SK-N-SH (cell line): ENCODE data around the gene CCND1. TPM values are rescaled to one million over a fixed set of nuclear protein-coding genes. Genes with fewer than 3 reads are reported as not detected.

ENCODE experiments used
- CTCF ChIA-PET: fragments of 300-600, 350-600 bp; formaldehyde crosslinking; extraction: SDS; loops from one replicate; lab custom pipeline; 2021; lab: Yijun Ruan, JAX
- POLR2A ChIA-PET: fragments of 350-600 bp; sonication (Branson Sonifier 250); formaldehyde crosslinking; extraction: SDS; loops from one replicate; lab custom pipeline; 2020; ENCODE audit warnings: antibody characterized with exemption, inconsistent platforms; lab: Yijun Ruan, JAX
- DNase-seq: peaks from one replicate; pipeline ENCODE4 v3.0.0; 2012
- H2AFZ ChIP-seq: fragments of 200-600 bp; sonication (generic); 2 replicates; pipeline ENCODE4 v1.8.1; 2016; ENCODE audit warnings: antibody characterized with exemption, mild to moderate bottlenecking, low read depth
- H3F3A ChIP-seq: fragments of 200-600 bp; sonication (generic); replicated peaks from 2 replicates; pipeline ENCODE3; 2016; ENCODE audit warnings: antibody characterized with exemption, mild to moderate bottlenecking; ENCODE audit not compliant: insufficient read depth
- H3K27ac ChIP-seq, 2 experiments: fragments of 200-500 bp in 1 of 2; fragments of 200-600 bp in 1 of 2; sonication (Bioruptor generic) in 1 of 2; sonication (generic), shearing (Covaris generic) in 1 of 2; 2 replicates each; pipeline versions ENCODE4 v1.5.1 to v1.6.1; 2014 to 2016; ENCODE audit warnings: low read depth in 2 of 2, inconsistent platforms in 1 of 2, low read length in 1 of 2, mild to moderate bottlenecking in 1 of 2, mixed read lengths in 1 of 2
- H3K27me3 ChIP-seq: fragments of 200-600 bp; sonication (generic), shearing (Covaris generic); 2 replicates; pipeline ENCODE4 v1.6.1; 2016; ENCODE audit warnings: mixed run types; ENCODE audit not compliant: insufficient read depth
- H3K36me3 ChIP-seq, 2 experiments: fragments of 200-500 bp in 1 of 2; fragments of 200-600 bp in 1 of 2; sonication (Bioruptor generic) in 1 of 2; sonication (generic) in 1 of 2; replicated peaks in 1 of 2; 2 replicates each; pipeline versions ENCODE3 to v1.5.1; 2014 to 2016; ENCODE audit warnings: low read length in 1 of 2, mild to moderate bottlenecking in 1 of 2; ENCODE audit not compliant: insufficient read depth in 2 of 2, control insufficient read depth in 1 of 2
- H3K4me1 ChIP-seq, 2 experiments: fragments of 200-500 bp in 1 of 2; fragments of 200-600 bp in 1 of 2; sonication (Bioruptor generic) in 1 of 2; sonication (generic), shearing (Covaris generic) in 1 of 2; 2 replicates each; pipeline versions ENCODE4 v1.5.1 to v1.6.1; 2014 to 2016; ENCODE audit warnings: low read depth in 1 of 2, low read length in 1 of 2, mixed run types in 1 of 2; ENCODE audit not compliant: insufficient read depth in 2 of 2, control insufficient read depth in 1 of 2
- H3K4me2 ChIP-seq: fragments of 200-600 bp; sonication (generic), shearing (Covaris generic); 2 replicates; pipeline ENCODE4 v1.6.1; 2017; ENCODE audit warnings: mixed run types
- H3K4me3 ChIP-seq, 2 experiments: fragments of 200-500 bp in 1 of 2; fragments of 200-600 bp in 1 of 2; sonication (Bioruptor generic) in 1 of 2; sonication (generic), shearing (Covaris generic) in 1 of 2; 2 replicates each; pipeline versions ENCODE4 v1.5.1 to v1.8.1; 2014 to 2016; ENCODE audit warnings: low read depth in 2 of 2, inconsistent platforms in 1 of 2, low read length in 1 of 2, mild to moderate bottlenecking in 1 of 2, mixed read lengths in 1 of 2, moderate library complexity in 1 of 2
- H3K79me2 ChIP-seq: fragments of 200-600 bp; sonication (generic); 2 replicates; pipeline ENCODE4 v1.8.1; 2017; ENCODE audit warnings: mild to moderate bottlenecking; ENCODE audit not compliant: insufficient read depth
- H3K9ac ChIP-seq: fragments of 200-600 bp; sonication (generic); 2 replicates; pipeline ENCODE4 v1.6.1; 2017; ENCODE audit warnings: mixed run types
- H3K9me2 ChIP-seq: fragments of 200-600 bp; sonication (generic); 2 replicates; pipeline ENCODE4 v1.6.1; 2017; ENCODE audit warnings: mixed run types
- H3K9me3 ChIP-seq: fragments of 200-600 bp; sonication (generic); 2 replicates; pipeline ENCODE4 v1.6.1; 2017; ENCODE audit warnings: mixed run types, mild to moderate bottlenecking, moderate library complexity
- H4K20me1 ChIP-seq: fragments of 200-600 bp; sonication (generic); 2 replicates; pipeline ENCODE4 v1.6.1; 2017; ENCODE audit warnings: mild to moderate bottlenecking, mixed run types; ENCODE audit not compliant: insufficient read depth
- CHD2 ChIP-seq: fragments of 150-350 bp; IDR thresholded peaks from 2 replicates; pipeline ENCODE4 v1.6.1; 2018; ENCODE audit warnings: low read length; ENCODE audit not compliant: partially characterized antibody
- ELF1 ChIP-seq: IDR thresholded peaks from 2 replicates; pipeline ENCODE4 v1.4.0; 2012
- EP300 ChIP-seq, 2 experiments: IDR thresholded peaks; 2 replicates each; pipeline versions ENCODE4 v1.4.0 to v1.6.1; 2012; ENCODE audit warnings: borderline replicate concordance in 1 of 2, low read depth in 1 of 2, low read length in 1 of 2
- EZH2phosphoT487 ChIP-seq: fragments of 200-600 bp; sonication (generic); IDR thresholded peaks from 2 replicates; pipeline ENCODE4 v1.6.1; 2017; ENCODE audit warnings: low read depth, mixed run types, mild to moderate bottlenecking, antibody characterized with exemption, moderate library complexity, borderline replicate concordance
- FOXJ3 ChIP-seq: sonication (generic); formaldehyde crosslinking; IDR thresholded peaks from 2 replicates; pipeline ENCODE4 v1.5.1; 2020; ENCODE audit warnings: mild to moderate bottlenecking, missing genetic modification reagents
- JUND ChIP-seq: IDR thresholded peaks from 2 replicates; pipeline ENCODE4 v1.4.0; 2012
- POLR2AphosphoS5 ChIP-seq: IDR thresholded peaks from 2 replicates; pipeline ENCODE4 v1.6.1; 2012; ENCODE audit warnings: low read depth, low read length
- RAD21 ChIP-seq: IDR thresholded peaks from 2 replicates; pipeline ENCODE4 v1.6.1; 2012; ENCODE audit warnings: mild to moderate bottlenecking, low read length
- REST ChIP-seq: IDR thresholded peaks from 2 replicates; pipeline ENCODE4 v1.6.1; 2012; ENCODE audit warnings: mild to moderate bottlenecking, low read depth, low read length, moderate library complexity
- RFX5 ChIP-seq: IDR thresholded peaks from 2 replicates; pipeline ENCODE4 v1.6.1; 2012; ENCODE audit warnings: mild to moderate bottlenecking, improper control_type of control experiment, low read length
- SMC3 ChIP-seq: IDR thresholded peaks from 2 replicates; pipeline ENCODE4 v1.6.1; 2012; ENCODE audit warnings: low read depth, low read length, improper control_type of control experiment
- TCF12 ChIP-seq: IDR thresholded peaks from 2 replicates; pipeline ENCODE4 v1.4.0; 2012
- TEAD4 ChIP-seq: IDR thresholded peaks from 2 replicates; pipeline ENCODE4 v1.4.0; 2012; ENCODE audit warnings: mild to moderate bottlenecking, borderline replicate concordance; ENCODE audit not compliant: insufficient read depth
- USF2 ChIP-seq: fragments of 150-350 bp; IDR thresholded peaks from 2 replicates; pipeline ENCODE4 v1.6.1; 2017; ENCODE audit warnings: antibody characterized with exemption, low read length, low read depth, borderline replicate concordance
- YY1 ChIP-seq: IDR thresholded peaks from 2 replicates; pipeline ENCODE4 v1.4.0; 2012; ENCODE audit warnings: low read depth, mild to moderate bottlenecking
- WGBS: methylation state at CpG from one replicate; pipeline ENCODE4 v1.1.6; 2017; ENCODE audit warnings: low lambda C conversion rate; 5-methylcytosine and 5-hydroxymethylcytosine counted together
- polyA plus RNA-seq, 3 experiments: library from polyadenylated mRNA; depleted of rRNA; stranded (reverse); fragments of >200 nt; gene quantifications; 2 replicates each; pipeline ENCODE4 v1.2.3, GENCODE V29; 2012

CCND1 gene
- polyA plus RNA-seq, 1 of the 3 experiments (the other 2 are of a cell fraction) = 242 TPM

- TF ChIP-seq RFX5 = peak; percentile 97
These were observed at the start of gene CCND1 (continued) for GRCh38 chr11:69640995-69641581.

GRCh38 chr11:69592986-69593650, 47.8 kb upstream of the CCND1 start:
- POLR2A ChIA-PET = no interaction called here
- WGBS = 95% methylated on average over 15 of the region's 31 CpGs

More at GRCh38 chr11:69592986-69593650, 47.8 kb upstream of the CCND1 start:
- Histone ChIP-seq H3K27me3 (no peaks in the 10 kb centered on the region), H3K4me3 (no peak overlapping the region), H2AFZ (no peak overlapping the region), H3K4me2 (no peak overlapping the region), H3K79me2 (no peaks in the 10 kb centered on the region), H3K9me3 (no peaks in the 10 kb centered on the region), H3K9ac (no peak overlapping the region), H3K27ac (no peak overlapping the region), H3F3A (peaks cover 18% of the 10 kb centered on the region), H3K9me2 (no peaks in the 10 kb centered on the region), H4K20me1 (no peaks in the 10 kb centered on the region), H3K4me1 (peaks cover 0 to 13% of the 10 kb centered on the region in 2 experiments; a peak in 1 of 4 replicates), H3K36me3 (no peaks in the 10 kb centered on the region)
- TF ChIP-seq TCF12 (no peak), ELF1 (no peak), CHD2 (no peak), FOXJ3 (CRISPR knock-in tag) (no peak), EP300 (IDR thresholded peaks at IDR 0.05; ENCODE audit: borderline replicate concordance in 1 of 2, low read depth in 1 of 2, low read length in 1 of 2) (no peak), POLR2AphosphoS5 (no peak), USF2 (no peak), TEAD4 (no peak), EZH2phosphoT487 (no peak), JUND (no peak), REST (no peak), SMC3 (no peak), RAD21 (no peak), YY1 (no peak)
- CTCF ChIA-PET = no interaction called here
- no peak for DNase-seq
